ENCODE results near the gene RIPPLY3. TPM values are rescaled to one million over a fixed set of nuclear protein-coding genes. Genes with fewer than 3 reads are reported as not detected.
"Not testable (repeated sequence)": the region's sequence is repeated elsewhere in the genome, so short reads cannot be mapped to it uniquely, and the experiment has no call there.

Gene RIPPLY3
- total RNA-seq, 1 experiment from 2014 or later, result not detected

DNA sequence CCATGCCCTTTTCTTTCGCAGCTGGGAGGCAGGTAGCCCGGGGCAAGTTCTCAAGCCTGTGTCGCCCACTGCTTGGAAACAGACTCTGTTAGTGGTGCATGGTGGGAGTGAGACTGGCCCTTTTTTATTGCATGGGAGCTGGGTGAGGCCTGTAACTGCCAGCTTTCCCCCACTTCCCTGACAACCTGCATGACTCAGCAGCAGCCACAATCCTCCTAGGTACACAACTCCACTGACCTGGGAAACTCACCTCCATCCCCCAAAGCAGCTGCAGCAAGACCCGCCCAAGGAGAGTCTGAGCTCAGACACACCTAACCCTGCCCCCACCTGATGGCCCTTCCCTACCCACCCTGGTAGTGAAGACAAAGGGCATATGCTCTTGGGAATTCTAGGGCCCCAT lies 40.6 kb downstream of the RIPPLY3 start:
- H3K4me3 ChIP-seq (replicated peaks in 1 of 2; ENCODE audit: low read depth in 1 of 2, low read length in 2 of 2), result no peak overlapping the region
- H3K4me1 ChIP-seq (ENCODE audit: control insufficient read depth in 1 of 2, insufficient read depth in 2 of 2, low read length in 2 of 2), result peaks cover 5 to 13% of the 10 kb centered on the region in 2 experiments
- no peak overlapping the region for H3K27ac ChIP-seq (ENCODE audit: low read depth, low read length)
- no peaks in the 10 kb centered on the region for H3K9me2 ChIP-seq (ENCODE audit: insufficient read depth)
- no TSS peak for BruUV-seq (replicated peaks)
- H3K4me2 ChIP-seq (ENCODE audit: low read length), result peak overlapping the region; percentile 23; the same call in 1 of the 2 replicates
- TF ChIP-seq EZH2phosphoT487 (IDR thresholded peaks at IDR 0.05; ENCODE audit: borderline replicate concordance), result no peak
- TF ChIP-seq EGR1 (IDR thresholded peaks at IDR 0.05; ENCODE audit: low read depth), result no peak
- TF ChIP-seq RAD21 (IDR thresholded peaks at IDR 0.05; ENCODE audit: low read depth), result no peak
- TF ChIP-seq SRF (IDR thresholded peaks at IDR 0.05; ENCODE audit: low read depth), result no peak
- ChIA-PET RAD21 (ENCODE audit: low non-redundant PET in 1 of 2, low total read pairs in 2 of 2, uncharacterized antibody in 2 of 2, unreplicated experiment in 2 of 2) (no interaction called here), POLR2A (no interaction called here), CTCF (no interaction called here)
- DNase-seq (ENCODE audit: low read depth, low spot score) (no peak), ATAC-seq (peak; percentile 44; the same call in 1 of the 2 replicates)
- no peaks in the 10 kb centered on the region for H3K9me3 ChIP-seq (ENCODE audit: control insufficient read depth in 1 of 2, insufficient read depth in 1 of 2, low read depth in 1 of 2, low read length in 2 of 2)
- intact Hi-C loops (cut with micrococcal nuclease), result no loop called here
- H2AFZ ChIP-seq (ENCODE audit: low read depth, low read length, poor library complexity, severe bottlenecking), result peak overlapping the region; percentile 32
- no peaks in the 10 kb centered on the region for H3K27me3 ChIP-seq (ENCODE audit: insufficient read depth, low read length)
- H3K36me3 ChIP-seq (ENCODE audit: control insufficient read depth in 1 of 2, insufficient read depth in 2 of 2, low read length in 2 of 2), result no peaks in the 10 kb centered on the region
- H3K79me2 ChIP-seq (ENCODE audit: insufficient read depth, low read length), result no peaks in the 10 kb centered on the region
- H4K20me1 ChIP-seq (ENCODE audit: insufficient read depth), result no peaks in the 10 kb centered on the region
- H3K9ac ChIP-seq (ENCODE audit: low read length), result no peak overlapping the region

DNA sequence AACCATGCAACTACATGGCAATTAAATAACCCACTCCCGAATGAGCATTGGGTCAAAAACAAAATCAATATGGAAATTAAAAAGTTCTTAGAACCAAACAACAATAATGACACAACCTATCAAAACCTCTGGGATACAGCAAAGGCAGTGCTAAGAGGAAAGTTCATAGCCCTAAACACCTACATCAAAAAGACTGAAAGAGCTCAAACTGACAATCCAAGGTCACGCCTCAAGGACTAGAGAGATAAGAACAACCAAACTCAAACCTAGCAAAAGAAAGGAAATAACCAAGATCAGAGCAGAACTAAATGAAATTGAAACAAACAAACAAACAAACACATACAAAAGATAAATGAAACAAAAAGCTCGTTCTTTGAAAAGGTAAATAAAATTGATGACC lies 43.2 kb downstream of the RIPPLY3 start:
- H3K9ac ChIP-seq (ENCODE audit: low read length); CTCF ChIA-PET; RAD21 ChIA-PET (ENCODE audit: low non-redundant PET in 1 of 2, low total read pairs in 2 of 2, uncharacterized antibody in 2 of 2, unreplicated experiment in 2 of 2); ATAC-seq; DNase-seq (ENCODE audit: low read depth, low spot score); intact Hi-C loops (cut with micrococcal nuclease); H3K4me3 ChIP-seq (replicated peaks in 1 of 2; ENCODE audit: low read depth in 1 of 2, low read length in 2 of 2); H3K27me3 ChIP-seq (ENCODE audit: insufficient read depth, low read length); H3K4me2 ChIP-seq (ENCODE audit: low read length); H3K9me2 ChIP-seq (ENCODE audit: insufficient read depth); H2AFZ ChIP-seq (ENCODE audit: low read depth, low read length, poor library complexity, severe bottlenecking); H3K36me3 ChIP-seq (ENCODE audit: control insufficient read depth in 1 of 2, insufficient read depth in 2 of 2, low read length in 2 of 2); POLR2A ChIA-PET; H3K27ac ChIP-seq (ENCODE audit: low read depth, low read length); H4K20me1 ChIP-seq (ENCODE audit: insufficient read depth); H3K79me2 ChIP-seq (ENCODE audit: insufficient read depth, low read length); BruUV-seq (replicated peaks); H3K9me3 ChIP-seq (ENCODE audit: control insufficient read depth in 1 of 2, insufficient read depth in 1 of 2, low read depth in 1 of 2, low read length in 2 of 2): not testable (repeated sequence)
- H3K4me1 ChIP-seq (ENCODE audit: control insufficient read depth in 1 of 2, insufficient read depth in 2 of 2, low read length in 2 of 2), result peaks cover 5 to 13% of the 10 kb centered on the region in 2 experiments

Data from HCT116 (cell line).